HEK293 (cell line): ENCODE measurements around the gene SPRN.

Experiments used
- HOXC10 ChIP-seq: sonication (generic); formaldehyde crosslinking; IDR thresholded peaks from 2 replicates; pipeline ENCODE4 v1.8.1; 2023; ENCODE audit warnings: mild to moderate bottlenecking, missing genetic modification reagents
- KLF17 ChIP-seq: fragments of 450-650 bp; formaldehyde crosslinking; IDR thresholded peaks from 2 replicates; pipeline ENCODE4 v1.5.1; 2016; ENCODE audit warnings: missing biosample characterization, missing genetic modification characterization
- KLF8 ChIP-seq: fragments of 450-650 bp; formaldehyde crosslinking; IDR thresholded peaks from 2 replicates; pipeline ENCODE4 v1.5.1; 2016; ENCODE audit warnings: missing biosample characterization, missing genetic modification characterization
- PRDM10 ChIP-seq: fragments of 450-650 bp; formaldehyde crosslinking; IDR thresholded peaks from 2 replicates; pipeline ENCODE4 v1.5.1; 2016; ENCODE audit warnings: missing biosample characterization, missing genetic modification characterization
- SP3 ChIP-seq: fragments of 450-650 bp; formaldehyde crosslinking; IDR thresholded peaks from 2 replicates; pipeline ENCODE4 v1.5.1; 2016; ENCODE audit warnings: missing biosample characterization, missing genetic modification characterization
- SP7 ChIP-seq: fragments of 450-650 bp; formaldehyde crosslinking; IDR thresholded peaks from 2 replicates; pipeline ENCODE4 v1.5.1; 2016; ENCODE audit warnings: missing biosample characterization, missing genetic modification characterization
- ZBTB17 ChIP-seq: fragments of 450-650 bp; formaldehyde crosslinking; IDR thresholded peaks from 2 replicates; pipeline ENCODE4 v1.5.1; 2016; ENCODE audit warnings: missing biosample characterization, missing genetic modification characterization
- ZBTB7A ChIP-seq: fragments of 450-650 bp; formaldehyde crosslinking; IDR thresholded peaks from 2 replicates; pipeline ENCODE4 v1.5.1; 2016; ENCODE audit warnings: low read depth, missing biosample characterization, missing genetic modification characterization
- ZFHX2 ChIP-seq: fragments of 450-650 bp; formaldehyde crosslinking; conservative IDR thresholded peaks from 2 replicates; pipeline ENCODE4 v1.5.1; 2016; ENCODE audit warnings: missing biosample characterization, missing genetic modification characterization
- ZFP41 ChIP-seq: fragments of 450-650 bp; formaldehyde crosslinking; IDR thresholded peaks from 2 replicates; pipeline ENCODE4 v1.5.1; 2016; ENCODE audit warnings: missing biosample characterization, missing genetic modification characterization, borderline replicate concordance
- ZIC2 ChIP-seq: fragments of 450-650 bp; formaldehyde crosslinking; IDR thresholded peaks from 2 replicates; pipeline ENCODE4 v1.5.1; 2016; ENCODE audit warnings: missing biosample characterization, missing genetic modification characterization
- ZNF2 ChIP-seq: fragments of 450-650 bp; formaldehyde crosslinking; IDR thresholded peaks from 2 replicates; pipeline ENCODE4 v1.5.1; 2016; ENCODE audit warnings: missing biosample characterization, missing genetic modification characterization
- ZNF26 ChIP-seq: fragments of 450-650 bp; formaldehyde crosslinking; IDR thresholded peaks from 2 replicates; pipeline ENCODE4 v1.5.1; 2016; ENCODE audit warnings: missing biosample characterization, missing genetic modification characterization
- ZNF335 ChIP-seq: fragments of 450-650 bp; formaldehyde crosslinking; conservative IDR thresholded peaks from 2 replicates; pipeline ENCODE4 v1.5.1; 2016; ENCODE audit warnings: missing biosample characterization, missing genetic modification characterization
- ZNF449 ChIP-seq: fragments of 450-650 bp; formaldehyde crosslinking; IDR thresholded peaks from 2 replicates; pipeline ENCODE4 v1.5.1; 2017; ENCODE audit warnings: missing biosample characterization, mild to moderate bottlenecking, missing genetic modification characterization, moderate library complexity
- ZNF623 ChIP-seq: fragments of 450-650 bp; formaldehyde crosslinking; IDR thresholded peaks from 2 replicates; pipeline ENCODE4 v1.5.1; 2016; ENCODE audit warnings: missing biosample characterization, missing genetic modification characterization
- ZNF76 ChIP-seq: fragments of 450-650 bp; formaldehyde crosslinking; IDR thresholded peaks from 2 replicates; pipeline ENCODE4; 2016; ENCODE audit warnings: low read depth, missing biosample characterization, missing genetic modification characterization, borderline replicate concordance
- ZNF777 ChIP-seq: fragments of 450-650 bp; formaldehyde crosslinking; IDR thresholded peaks from 2 replicates; pipeline ENCODE4 v1.5.1; 2017; ENCODE audit warnings: missing biosample characterization, missing genetic modification characterization, borderline replicate concordance
- ZSCAN16 ChIP-seq: fragments of 450-650 bp; formaldehyde crosslinking; IDR thresholded peaks from 2 replicates; pipeline ENCODE4 v1.5.1; 2016; ENCODE audit warnings: missing biosample characterization, missing genetic modification characterization
- TF ChIP-seq, protein P1 (sequence below): fragments of 450-650 bp; IDR thresholded peaks from 2 replicates; pipeline ENCODE4 v1.5.1; 2018; ENCODE audit warnings: missing biosample characterization, mild to moderate bottlenecking, missing genetic modification characterization

The SPRN gene

GRCh38 chr10:133378251-133379096 lies 46.0 kb downstream of the SPRN start (continued):
- 0 out of 2 replicates have a peak, but pooled peaks have one; percentile 54 for TF ChIP-seq ZBTB7A (tag by site-specific recombination)
- TF ChIP-seq KLF17, result 0 out of 2 replicates have a peak, but pooled peaks have one; percentile 44
- TF ChIP-seq HOXC10 (CRISPR knock-in tag), result no peak
- peak; percentile 63 for TF ChIP-seq SP3
- TF ChIP-seq, protein P1, sequence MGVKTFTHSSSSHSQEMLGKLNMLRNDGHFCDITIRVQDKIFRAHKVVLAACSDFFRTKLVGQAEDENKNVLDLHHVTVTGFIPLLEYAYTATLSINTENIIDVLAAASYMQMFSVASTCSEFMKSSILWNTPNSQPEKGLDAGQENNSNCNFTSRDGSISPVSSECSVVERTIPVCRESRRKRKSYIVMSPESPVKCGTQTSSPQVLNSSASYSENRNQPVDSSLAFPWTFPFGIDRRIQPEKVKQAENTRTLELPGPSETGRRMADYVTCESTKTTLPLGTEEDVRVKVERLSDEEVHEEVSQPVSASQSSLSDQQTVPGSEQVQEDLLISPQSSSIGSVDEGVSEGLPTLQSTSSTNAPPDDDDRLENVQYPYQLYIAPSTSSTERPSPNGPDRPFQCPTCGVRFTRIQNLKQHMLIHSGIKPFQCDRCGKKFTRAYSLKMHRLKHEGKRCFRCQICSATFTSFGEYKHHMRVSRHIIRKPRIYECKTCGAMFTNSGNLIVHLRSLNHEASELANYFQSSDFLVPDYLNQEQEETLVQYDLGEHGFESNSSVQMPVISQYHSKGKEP (tag by site-specific recombination), result 0 out of 2 replicates have a peak, but pooled peaks have one; percentile 18
- 0 out of 2 replicates have a peak, but pooled peaks have one; percentile 56 for TF ChIP-seq ZFHX2
- 0 out of 2 replicates have a peak, but pooled peaks have one; percentile 56 for TF ChIP-seq ZNF777 (tag by site-specific recombination)
- TF ChIP-seq KLF8 (tag by site-specific recombination), result peak; percentile 38
- peak; percentile 22; the same call in 1 of the 2 replicates for TF ChIP-seq ZNF449 (tag by site-specific recombination)
- peak; percentile 72 for TF ChIP-seq ZIC2 (tag by site-specific recombination)
- TF ChIP-seq ZNF26 (tag by site-specific recombination), result no peak
- peak; percentile 83 for TF ChIP-seq ZNF2 (tag by site-specific recombination)
- TF ChIP-seq ZNF623 (tag by site-specific recombination), result no peak
- TF ChIP-seq ZNF335, result peak; percentile 91
- peak; percentile 28; the same call in 1 of the 2 replicates for TF ChIP-seq SP7
- TF ChIP-seq PRDM10 (tag by site-specific recombination), result peak; percentile 78
- peak; percentile 39; the same call in 1 of the 2 replicates for TF ChIP-seq ZBTB17 (tag by site-specific recombination)
- peak; percentile 27; the same call in 1 of the 2 replicates for TF ChIP-seq ZNF76
- TF ChIP-seq ZFP41 (tag by site-specific recombination), result no peak
- TF ChIP-seq ZSCAN16 (tag by site-specific recombination), result no peak
